ENCODE measurements around the gene MCC. TPM values are rescaled to one million over a fixed set of nuclear protein-coding genes. Genes with fewer than 3 reads are reported as not detected.
A peak's percentile ranks its signal among the peaks of the same experiment; 100 is the strongest.

The MCC gene
- total RNA-seq, 1 experiment from 2014 or later, result 8.1 TPM

- no peak for DNase-seq (ENCODE audit: low read depth)
These were observed 262.0 kb downstream of the MCC start for GRCh38 chr5:113226116-113226736.

GRCh38 chr5:113225259-113225658 is 263.0 kb downstream of the MCC start:
- DNase-seq (ENCODE audit: low read depth), result no peak

GRCh38 chr5:113224605-113225065 is 263.6 kb downstream of the MCC start:
- DNase-seq (ENCODE audit: low read depth), result no peak

DNA sequence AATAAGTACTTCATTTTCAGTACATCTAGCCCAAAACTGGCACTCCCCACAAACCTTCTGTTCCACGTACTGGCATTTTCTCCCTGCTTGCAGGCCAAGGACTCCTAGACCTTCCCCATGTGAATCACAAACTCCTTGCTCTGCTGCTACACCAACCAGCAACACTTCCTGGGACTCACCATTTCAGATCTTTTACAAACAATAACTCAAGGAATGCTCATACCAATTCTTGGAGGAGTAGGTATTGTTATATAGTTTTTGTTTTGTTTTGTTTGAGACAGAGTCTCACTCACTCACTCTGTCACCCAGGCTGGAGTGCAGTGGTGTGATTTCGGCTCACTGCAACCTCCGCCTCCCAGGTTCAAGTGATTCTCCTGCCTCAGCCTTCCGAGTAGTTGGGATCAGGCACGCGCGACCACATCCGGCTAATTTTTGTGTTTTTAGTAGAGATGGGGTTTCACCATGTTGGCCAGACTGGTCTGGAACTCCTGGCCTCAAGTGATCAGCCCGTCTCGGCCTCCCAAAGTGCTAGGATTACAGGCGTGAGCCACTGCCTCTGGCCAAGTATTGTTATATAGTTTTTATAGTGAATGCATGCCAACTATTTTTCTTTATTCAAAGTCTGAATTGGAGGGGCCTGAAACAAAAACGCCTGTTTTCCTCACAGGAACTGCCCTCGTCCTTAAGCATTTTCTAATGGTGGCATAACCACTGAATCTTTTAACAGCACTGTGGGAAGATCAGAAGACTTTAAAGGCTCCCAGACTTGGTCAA is 264.2 kb downstream of the MCC start:
- DNase-seq (ENCODE audit: low read depth), result no peak

DNA sequence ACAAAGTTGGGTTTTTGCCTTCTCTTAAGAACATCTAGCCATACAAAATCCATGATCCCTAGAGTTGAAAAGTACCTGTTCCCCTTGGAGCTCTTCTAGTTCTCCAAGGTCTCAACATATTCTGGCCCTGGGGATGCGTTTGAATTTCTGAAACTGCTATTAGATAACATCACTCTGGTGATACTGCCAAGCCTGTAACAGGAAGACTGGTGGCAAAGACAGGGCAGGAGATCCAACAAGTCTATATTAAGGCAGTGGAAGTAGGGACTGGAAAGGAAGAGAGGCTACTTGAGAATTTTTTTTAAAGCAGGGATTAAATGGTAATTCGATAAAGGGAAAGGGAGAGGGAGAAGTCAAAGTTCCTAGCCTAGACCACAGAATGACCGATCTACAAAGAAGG is 264.9 kb downstream of the MCC start:
- no peak for DNase-seq (ENCODE audit: low read depth)

- no peak for DNase-seq (ENCODE audit: low read depth)
These were observed 266.7 kb downstream of the MCC start for GRCh38 chr5:113221294-113222176.

- no peak for DNase-seq (ENCODE audit: low read depth)
These were observed 268.6 kb downstream of the MCC start for GRCh38 chr5:113219695-113220094.

- DNase-seq (ENCODE audit: low read depth), result no peak
These were observed 269.2 kb downstream of the MCC start for GRCh38 chr5:113218906-113219517.

DNA sequence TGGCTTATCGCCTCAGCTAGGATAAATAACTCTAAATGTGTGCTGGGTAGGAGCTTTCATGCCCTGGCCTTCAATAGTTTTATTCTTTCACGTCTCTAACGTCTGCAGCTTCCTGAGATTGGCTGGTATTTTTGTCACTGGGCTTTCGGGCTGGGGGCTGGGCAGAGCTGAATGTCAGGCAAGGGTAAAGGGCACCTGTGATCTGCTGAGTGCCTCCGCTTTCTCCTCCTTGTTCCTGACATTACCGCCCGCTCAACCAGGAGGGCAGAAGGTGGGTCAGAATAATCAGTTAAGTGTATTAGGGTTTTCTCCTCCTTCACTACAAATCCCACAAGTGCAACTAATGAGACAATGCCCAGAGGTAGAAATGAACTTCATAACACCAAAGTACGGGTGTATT is 270.1 kb downstream of the MCC start:
- no peak for DNase-seq (ENCODE audit: low read depth)

DNA sequence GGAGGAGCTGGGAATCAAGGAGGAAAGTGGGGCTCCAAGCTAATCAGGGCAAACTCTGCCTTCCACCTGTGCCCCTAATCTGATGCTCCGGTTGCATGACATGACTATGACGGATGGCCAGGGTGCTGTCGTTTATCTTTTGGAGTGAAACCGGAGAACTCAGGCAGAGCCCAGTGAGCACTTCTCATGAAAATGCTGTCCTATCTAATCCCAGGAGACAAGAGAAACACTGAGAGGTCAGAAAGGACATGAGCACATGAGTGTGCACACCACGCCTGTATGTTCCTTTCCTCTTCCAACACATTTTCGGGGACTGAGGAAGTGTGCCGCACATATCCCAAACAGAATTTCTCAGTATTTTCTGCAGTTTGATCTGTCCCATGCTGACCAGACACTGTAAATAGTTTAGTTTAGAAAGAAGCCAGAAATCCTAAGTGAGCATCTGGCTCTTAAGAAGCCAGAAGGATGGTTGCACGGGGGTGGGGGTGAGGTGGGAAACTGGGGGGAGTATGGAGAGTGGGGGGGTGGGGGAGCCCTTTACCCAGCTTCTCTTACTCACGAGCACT is 270.6 kb downstream of the MCC start:
- DNase-seq (ENCODE audit: low read depth), result no peak

GRCh38 chr5:113216545-113216944 is 271.7 kb downstream of the MCC start:
- no peak for DNase-seq (ENCODE audit: low read depth)

DNA sequence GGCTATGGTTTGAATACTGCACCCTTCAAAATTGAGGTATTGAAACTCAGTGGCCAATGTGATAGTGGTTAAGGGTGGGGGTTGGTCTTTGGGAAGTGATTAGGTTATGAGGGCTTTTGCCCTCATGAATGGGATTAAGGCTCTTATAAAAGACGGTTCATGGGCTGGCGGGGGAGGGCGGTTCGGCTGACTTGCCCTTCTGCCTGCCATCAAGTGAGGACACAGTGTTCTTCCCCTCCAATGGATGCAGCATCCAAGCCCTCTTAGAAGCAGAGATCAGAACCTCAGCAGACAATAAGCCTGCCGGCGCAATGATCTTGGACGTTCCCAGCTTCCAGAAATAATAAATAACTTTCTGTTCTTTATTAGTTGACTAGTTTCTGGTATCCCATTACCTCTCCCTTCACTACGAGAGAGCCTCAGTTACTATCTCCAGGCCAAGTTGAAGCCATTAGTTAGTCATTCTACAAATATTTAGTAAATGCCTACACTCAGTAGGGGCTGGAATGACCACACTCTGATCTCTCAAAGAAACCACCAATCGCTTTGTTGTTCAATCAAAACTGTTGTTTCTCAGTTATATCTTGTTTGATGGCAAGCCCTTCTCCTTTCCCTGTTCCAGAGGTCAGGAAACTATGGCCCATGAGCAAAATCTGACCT is 272.7 kb downstream of the MCC start:
- DNase-seq (ENCODE audit: low read depth), result no peak

GRCh38 chr5:113214606-113215323 is 273.5 kb downstream of the MCC start:
- DNase-seq (ENCODE audit: low read depth), result no peak

- DNase-seq (ENCODE audit: low read depth), result no peak
These were observed 274.5 kb downstream of the MCC start for GRCh38 chr5:113213551-113214425.

- DNase-seq (ENCODE audit: low read depth), result peak; percentile 68
These were observed 275.9 kb downstream of the MCC start for GRCh38 chr5:113212244-113212920.

- no peak for DNase-seq (ENCODE audit: low read depth)
These were observed 278.8 kb downstream of the MCC start for GRCh38 chr5:113209498-113209897.

DNA sequence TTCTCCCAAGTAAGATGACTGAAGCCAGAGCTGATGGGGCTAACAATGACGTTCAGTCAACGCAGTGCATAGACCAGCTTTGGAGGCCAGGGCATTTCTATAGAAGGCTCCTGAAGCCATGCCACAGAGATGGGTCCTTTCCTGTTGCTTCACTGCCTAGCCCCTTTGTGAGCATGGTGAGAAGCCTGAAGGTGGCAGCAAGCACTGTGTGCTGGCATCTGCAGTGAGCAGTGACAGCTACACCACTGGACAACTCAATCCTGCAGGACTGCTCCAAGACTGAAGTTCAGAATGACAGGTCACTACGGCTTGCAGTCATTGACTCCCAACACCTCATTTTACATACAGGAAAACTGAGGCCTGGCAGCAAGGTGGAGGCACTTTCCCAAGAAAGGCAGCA is 282.4 kb downstream of the MCC start:
- DNase-seq (ENCODE audit: low read depth), result no peak

DNA sequence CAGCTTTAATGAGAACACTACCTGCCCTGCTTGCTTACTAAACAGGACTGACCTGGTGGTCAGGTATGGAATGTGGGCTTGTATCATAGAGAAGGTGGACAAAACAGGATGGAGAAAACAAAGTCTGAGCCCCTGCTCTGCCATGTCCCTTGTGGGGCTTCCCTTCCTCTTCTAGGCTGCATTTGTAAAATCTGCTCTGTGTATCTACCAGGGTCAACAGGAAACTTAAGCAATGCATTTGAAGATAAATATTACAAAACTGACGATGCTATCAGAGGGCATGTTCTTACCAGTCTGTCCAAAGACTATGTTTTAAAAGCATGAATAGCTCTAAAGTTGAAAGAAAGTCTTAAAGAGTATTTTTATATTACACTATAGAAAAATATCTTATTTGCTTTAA is 282.9 kb downstream of the MCC start:
- DNase-seq (ENCODE audit: low read depth), result no peak
